ENCODE data around the gene WDCP. TPM values are rescaled to one million over a fixed set of nuclear protein-coding genes. Genes with fewer than 3 reads are reported as not detected.

Gene WDCP
- total and polyA plus RNA-seq, 2 donors (not counting 1 experiment from before 2014, with no cell fraction given): 3.9 to 21.6 TPM

DNA sequence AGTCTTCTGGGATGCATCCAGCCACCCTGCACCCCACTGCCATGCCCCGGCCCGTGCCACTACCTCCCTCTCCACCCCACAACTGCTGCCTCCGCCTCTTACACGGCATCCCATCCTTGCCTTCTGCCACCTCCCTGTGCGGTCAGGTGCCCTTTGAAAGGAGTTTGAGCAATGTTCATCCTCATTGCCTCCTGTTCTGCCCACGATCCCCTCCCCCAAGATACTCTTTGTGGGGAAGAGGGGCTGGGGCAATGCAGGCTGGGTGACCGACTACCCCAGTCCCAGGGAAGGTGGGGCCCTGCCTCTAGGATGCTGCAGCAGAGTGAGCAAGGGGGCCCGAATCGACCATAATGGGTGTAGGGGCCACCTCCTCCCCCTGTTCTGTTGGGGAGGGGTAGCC is 28.9 kb downstream of the WDCP start:
- ATAC-seq (ENCODE audit: low read depth) (no peak), DNase-seq (no peak)
- Histone ChIP-seq H3K4me2 (replicated peaks; ENCODE audit: low read depth, low read length, poor library complexity, severe bottlenecking) (no peak overlapping the region), H2AFZ (ENCODE audit: insufficient read depth, low read depth, low read length, poor library complexity, severe bottlenecking) (no peak overlapping the region), H3K27me3 (replicated peaks in 1 of 4; ENCODE audit: control extremely low read depth in 1 of 4, control insufficient read depth in 3 of 4, insufficient read depth in 4 of 4, low read length in 3 of 4) (no peaks in the 10 kb centered on the region), H3K9ac (ENCODE audit: low read length) (no peak overlapping the region), H3K27ac (ENCODE audit: low read length in 2 of 2) (no peak overlapping the region), H3K36me3 (replicated peaks in 1 of 2; ENCODE audit: control extremely low read depth in 1 of 2, control insufficient read depth in 1 of 2, extremely low read depth in 1 of 2, insufficient read depth in 2 of 2, low read length in 1 of 2) (peaks cover 2 to 7% of the 10 kb centered on the region in 2 experiments), H3K4me1 (ENCODE audit: control insufficient read depth in 2 of 2, insufficient read depth in 2 of 2, low read length in 2 of 2) (no peaks in the 10 kb centered on the region), H3K9me3 (ENCODE audit: control extremely low read depth in 1 of 3, control insufficient read depth in 2 of 3, insufficient read depth in 1 of 3, low read length in 2 of 3) (no peaks in the 10 kb centered on the region), H3K79me2 (ENCODE audit: control insufficient read depth, insufficient read depth, low read length) (no peaks in the 10 kb centered on the region), H3K4me3 (ENCODE audit: control extremely low read depth in 1 of 5, extremely low read depth in 1 of 5, insufficient read depth in 1 of 5, low read depth in 2 of 5, low read length in 4 of 5) (no peak overlapping the region), H4K20me1 (ENCODE audit: control insufficient read depth, insufficient read depth, low read length, poor library complexity, severe bottlenecking) (no peaks in the 10 kb centered on the region)
- H3K9me3 Mint-ChIP-seq (ENCODE audit: insufficient read depth): no peaks in the 10 kb centered on the region
- H3K4me1 Mint-ChIP-seq: no peaks in the 10 kb centered on the region
- no peak overlapping the region for H3K4me3 Mint-ChIP-seq
- intact Hi-C loops (cut with micrococcal nuclease): no loop called here
- ChIA-PET POLR2A (no interaction called here), CTCF (no interaction called here)
- peaks cover 4% of the 10 kb centered on the region for H3K27me3 Mint-ChIP-seq
- 94% methylated on average over 5 of the region's 9 CpGs for WGBS (ENCODE audit: insufficient coverage)
- TF ChIP-seq, protein P1, sequence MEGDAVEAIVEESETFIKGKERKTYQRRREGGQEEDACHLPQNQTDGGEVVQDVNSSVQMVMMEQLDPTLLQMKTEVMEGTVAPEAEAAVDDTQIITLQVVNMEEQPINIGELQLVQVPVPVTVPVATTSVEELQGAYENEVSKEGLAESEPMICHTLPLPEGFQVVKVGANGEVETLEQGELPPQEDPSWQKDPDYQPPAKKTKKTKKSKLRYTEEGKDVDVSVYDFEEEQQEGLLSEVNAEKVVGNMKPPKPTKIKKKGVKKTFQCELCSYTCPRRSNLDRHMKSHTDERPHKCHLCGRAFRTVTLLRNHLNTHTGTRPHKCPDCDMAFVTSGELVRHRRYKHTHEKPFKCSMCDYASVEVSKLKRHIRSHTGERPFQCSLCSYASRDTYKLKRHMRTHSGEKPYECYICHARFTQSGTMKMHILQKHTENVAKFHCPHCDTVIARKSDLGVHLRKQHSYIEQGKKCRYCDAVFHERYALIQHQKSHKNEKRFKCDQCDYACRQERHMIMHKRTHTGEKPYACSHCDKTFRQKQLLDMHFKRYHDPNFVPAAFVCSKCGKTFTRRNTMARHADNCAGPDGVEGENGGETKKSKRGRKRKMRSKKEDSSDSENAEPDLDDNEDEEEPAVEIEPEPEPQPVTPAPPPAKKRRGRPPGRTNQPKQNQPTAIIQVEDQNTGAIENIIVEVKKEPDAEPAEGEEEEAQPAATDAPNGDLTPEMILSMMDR (IDR thresholded peaks at IDR 0.05): no peak
- no peak for TF ChIP-seq EZH2 (IDR thresholded peaks at IDR 0.05; ENCODE audit: borderline replicate concordance, insufficient read depth, low read depth, low read length, poor library complexity, severe bottlenecking)
- no peak overlapping the region for H3K27ac Mint-ChIP-seq

DNA sequence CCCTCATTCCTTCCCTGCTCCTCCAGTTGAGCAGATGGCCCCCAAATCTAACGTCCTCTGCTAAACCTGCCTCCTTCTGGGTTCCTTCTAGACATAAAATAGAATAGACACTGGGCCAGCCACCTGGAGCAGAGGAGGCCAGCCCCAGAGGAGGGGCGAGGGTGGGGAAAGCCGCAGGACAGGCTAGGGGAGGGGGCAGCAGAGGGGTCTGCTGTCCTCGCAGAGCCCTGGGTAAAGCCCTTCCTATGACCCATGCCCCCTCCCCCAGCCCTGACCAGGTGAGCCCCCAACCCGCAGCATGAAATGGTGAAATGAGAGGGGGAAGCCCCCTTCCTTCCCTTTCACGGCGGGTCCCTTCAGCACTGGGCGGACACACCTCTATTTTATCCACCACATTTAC is 29.5 kb downstream of the WDCP start:
- no peak overlapping the region for H3K4me3 Mint-ChIP-seq
- Histone ChIP-seq H3K4me1 (ENCODE audit: control insufficient read depth in 2 of 2, insufficient read depth in 2 of 2, low read length in 2 of 2) (no peaks in the 10 kb centered on the region), H3K27ac (ENCODE audit: low read length in 2 of 2) (no peak overlapping the region), H2AFZ (ENCODE audit: insufficient read depth, low read depth, low read length, poor library complexity, severe bottlenecking) (no peak overlapping the region), H3K36me3 (replicated peaks in 1 of 2; ENCODE audit: control extremely low read depth in 1 of 2, control insufficient read depth in 1 of 2, extremely low read depth in 1 of 2, insufficient read depth in 2 of 2, low read length in 1 of 2) (peaks cover 0 to 2% of the 10 kb centered on the region in 2 experiments), H3K4me2 (replicated peaks; ENCODE audit: low read depth, low read length, poor library complexity, severe bottlenecking) (no peak overlapping the region), H3K9ac (ENCODE audit: low read length) (no peak overlapping the region), H4K20me1 (ENCODE audit: control insufficient read depth, insufficient read depth, low read length, poor library complexity, severe bottlenecking) (no peaks in the 10 kb centered on the region), H3K9me3 (ENCODE audit: control extremely low read depth in 1 of 3, control insufficient read depth in 2 of 3, insufficient read depth in 1 of 3, low read length in 2 of 3) (no peaks in the 10 kb centered on the region), H3K4me3 (ENCODE audit: control extremely low read depth in 1 of 5, extremely low read depth in 1 of 5, insufficient read depth in 1 of 5, low read depth in 2 of 5, low read length in 4 of 5) (no peak overlapping the region), H3K27me3 (replicated peaks in 1 of 4; ENCODE audit: control extremely low read depth in 1 of 4, control insufficient read depth in 3 of 4, insufficient read depth in 4 of 4, low read length in 3 of 4) (no peaks in the 10 kb centered on the region), H3K79me2 (ENCODE audit: control insufficient read depth, insufficient read depth, low read length) (no peaks in the 10 kb centered on the region)
- ChIA-PET CTCF (no interaction called here), POLR2A (no interaction called here)
- WGBS (ENCODE audit: insufficient coverage): 100% methylated on average over 1 of the region's 8 CpGs
- no peaks in the 10 kb centered on the region for H3K4me1 Mint-ChIP-seq
- no peak for ATAC-seq (ENCODE audit: low read depth)
- no peak overlapping the region for H3K27ac Mint-ChIP-seq
- intact Hi-C loops (cut with micrococcal nuclease): no loop called here
- no peak for TF ChIP-seq EZH2 (IDR thresholded peaks at IDR 0.05; ENCODE audit: borderline replicate concordance, insufficient read depth, low read depth, low read length, poor library complexity, severe bottlenecking)
- TF ChIP-seq, protein P1 (IDR thresholded peaks at IDR 0.05): no peak
- no peaks in the 10 kb centered on the region for H3K9me3 Mint-ChIP-seq (ENCODE audit: insufficient read depth)
- no peak for DNase-seq
- H3K27me3 Mint-ChIP-seq: peaks cover 7% of the 10 kb centered on the region
